Common myeloid progenitor, CD34-positive (primary cell): ENCODE data around the gene SLC1A1.

Source experiments
- CTCF ChIA-PET: fragments of 350-600 bp; sonication (Branson Sonifier 250); formaldehyde crosslinking; loops from one replicate; lab custom pipeline; 2021; ENCODE audit warnings: antibody characterized with exemption; lab: Charles Lee
- POLR2A ChIA-PET: fragments of 350-600 bp; sonication (Branson Sonifier 250); formaldehyde crosslinking; loops from one replicate; lab custom pipeline; 2021; ENCODE audit warnings: antibody characterized with exemption; lab: Charles Lee
- DNase-seq, 3 donors: peaks; one replicate each; pipeline versions ENCODE4 v3.0.0 to v3.0.0-alpha.2; 2013
- H3K27ac ChIP-seq, 2 experiments: 1 replicate in 1 of 2; 2 replicates in 1 of 2; pipeline ENCODE4 v1.7.0; 2013; ENCODE audit warnings: inconsistent platforms in 2 of 2, low read length in 2 of 2, mild to moderate bottlenecking in 2 of 2, low read depth in 1 of 2, moderate library complexity in 1 of 2; ENCODE audit not compliant: severe bottlenecking in 2 of 2, insufficient read depth in 1 of 2, poor library complexity in 1 of 2
- H3K27me3 ChIP-seq, 5 experiments: replicated peaks in 2 of 5; 1 replicate in 3 of 5; 2 replicates in 2 of 5; pipeline versions ENCODE4 v1.6.1 to v1.7.0; 2013; ENCODE audit warnings: low read length in 4 of 5, mild to moderate bottlenecking in 2 of 5, moderate library complexity in 2 of 5, inconsistent platforms in 1 of 5; ENCODE audit not compliant: insufficient read depth in 5 of 5, control insufficient read depth in 4 of 5
- H3K36me3 ChIP-seq, 4 experiments: 1 replicate in 2 of 4; 2 replicates in 2 of 4; pipeline versions ENCODE4 v1.6.1 to v1.7.0; 2013; ENCODE audit warnings: low read length in 3 of 4, control low read depth in 1 of 4, mild to moderate bottlenecking in 1 of 4; ENCODE audit not compliant: control insufficient read depth in 4 of 4, insufficient read depth in 4 of 4
- H3K4me1 ChIP-seq, 4 experiments: 1 replicate in 3 of 4; 2 replicates in 1 of 4; pipeline versions ENCODE4 v1.6.1 to v1.7.1; 2013; ENCODE audit warnings: low read length in 3 of 4, mild to moderate bottlenecking in 3 of 4, control low read depth in 1 of 4, inconsistent platforms in 1 of 4, moderate library complexity in 1 of 4; ENCODE audit not compliant: control insufficient read depth in 4 of 4, insufficient read depth in 4 of 4; ENCODE audit errors: control extremely low read depth in 1 of 4
- H3K4me3 ChIP-seq, 7 experiments: 1 replicate in 4 of 7; 2 replicates in 3 of 7; pipeline versions ENCODE4 v1.5.1 to v1.7.0; 2013; ENCODE audit warnings: mild to moderate bottlenecking in 7 of 7, low read length in 6 of 7, moderate library complexity in 6 of 7, inconsistent platforms in 2 of 7, low read depth in 2 of 7, control low read depth in 1 of 7; ENCODE audit not compliant: insufficient read depth in 4 of 7, control insufficient read depth in 1 of 7; ENCODE audit errors: extremely low read depth in 1 of 7
- H3K9me3 ChIP-seq, 5 experiments: 1 replicate in 4 of 5; 2 replicates in 1 of 5; pipeline versions ENCODE4 v1.6.1 to v1.7.1; 2013; ENCODE audit warnings: low read length in 4 of 5, mild to moderate bottlenecking in 2 of 5, inconsistent platforms in 1 of 5, low read depth in 1 of 5, moderate library complexity in 1 of 5; ENCODE audit not compliant: control insufficient read depth in 4 of 5, insufficient read depth in 2 of 5; ENCODE audit errors: control extremely low read depth in 1 of 5
- whole genome bisulfite sequencing: methylation state at CpG from one replicate; pipeline ENCODE4 v1.1.5; 2013; ENCODE audit not compliant: insufficient coverage; 5-methylcytosine and 5-hydroxymethylcytosine counted together

Gene SLC1A1

DNA sequence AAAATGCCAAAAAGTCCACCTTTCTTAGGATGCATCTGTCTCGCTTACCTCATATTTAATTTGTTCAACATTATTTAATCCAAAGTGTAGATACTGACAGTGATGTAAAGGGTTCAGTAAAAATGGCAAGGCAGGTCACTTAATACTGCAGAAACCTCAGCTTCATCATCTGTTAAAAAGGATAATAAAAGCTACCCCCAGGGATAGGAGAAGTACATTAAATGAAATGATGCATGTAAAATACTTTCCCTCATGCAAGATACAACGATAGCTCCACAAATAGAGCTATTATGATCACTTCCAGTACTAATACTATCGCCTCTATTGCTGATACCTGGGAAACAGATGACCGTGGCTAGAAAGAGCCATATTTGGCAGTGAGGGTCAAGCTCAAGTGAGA is 82.9 kb downstream of the SLC1A1 start:
- no peak overlapping the region for H3K27ac ChIP-seq
- DNase-seq = no peak
- H3K36me3 ChIP-seq = no peaks in the 10 kb centered on the region
- no peaks in the 10 kb centered on the region for H3K9me3 ChIP-seq
- no CpG with 5 or more reads among the region's 4 CpGs for WGBS
- no peak overlapping the region for H3K4me3 ChIP-seq
- peaks cover 0 to 28% (median 2%) of the 10 kb centered on the region in 5 experiments for H3K27me3 ChIP-seq
- POLR2A ChIA-PET = no interaction called here
- no peaks in the 10 kb centered on the region for H3K4me1 ChIP-seq
- CTCF ChIA-PET = interaction anchor here (0.5 to 1.4 kb wide), 3 partner anchors 10 to 205 kb away, joined by 3 read pairs; no protein-coding TSS in a partner anchor

DNA sequence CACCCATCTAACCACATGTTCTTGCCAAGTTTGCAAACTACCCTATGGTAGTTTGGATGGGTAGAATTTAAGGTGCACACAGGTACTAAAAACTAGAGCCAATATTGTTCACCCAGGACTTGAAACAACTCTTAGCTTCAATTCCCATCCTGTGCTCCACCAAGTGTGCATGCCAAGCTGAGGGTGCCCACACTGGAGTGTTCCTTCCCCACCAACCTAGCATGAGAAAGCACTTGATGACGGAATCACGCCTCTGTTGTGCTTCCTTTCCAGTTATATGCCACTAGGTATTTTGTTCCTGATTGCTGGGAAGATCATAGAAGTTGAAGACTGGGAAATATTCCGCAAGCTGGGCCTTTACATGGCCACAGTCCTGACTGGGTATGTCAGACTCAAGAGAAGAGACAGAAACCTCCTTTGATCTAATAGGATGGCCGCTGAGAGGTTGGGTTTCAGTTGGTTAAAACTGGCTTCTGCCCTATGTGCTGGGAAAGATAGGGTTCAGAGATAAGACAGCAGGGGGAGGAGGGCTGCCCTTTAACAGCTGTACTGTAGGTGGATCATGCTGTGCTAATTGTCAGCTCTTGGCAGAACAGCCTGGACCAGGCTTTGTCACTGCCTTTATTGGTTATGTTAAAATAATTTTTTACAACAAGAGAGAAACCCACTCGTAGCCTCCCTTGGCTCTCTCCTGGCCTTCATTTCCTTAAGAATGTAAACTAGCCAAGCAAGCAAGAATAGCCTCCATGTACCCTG is 83.5 kb downstream of the SLC1A1 start:
- no peaks in the 10 kb centered on the region for H3K9me3 ChIP-seq
- no peaks in the 10 kb centered on the region for H3K36me3 ChIP-seq
- 100% methylated on average over 4 of the region's 5 CpGs for WGBS
- H3K4me1 ChIP-seq = no peaks in the 10 kb centered on the region
- no peak overlapping the region for H3K4me3 ChIP-seq
- H3K27ac ChIP-seq = no peak overlapping the region
- DNase-seq = no peak
- ChIA-PET CTCF (interaction anchor here (1.1 to 1.4 kb wide), 2 partner anchors 11 to 31 kb away, joined by 3 read pairs; no protein-coding TSS in a partner anchor), POLR2A (no interaction called here)
- H3K27me3 ChIP-seq = peaks cover 0 to 28% (median 2%) of the 10 kb centered on the region in 5 experiments

DNA sequence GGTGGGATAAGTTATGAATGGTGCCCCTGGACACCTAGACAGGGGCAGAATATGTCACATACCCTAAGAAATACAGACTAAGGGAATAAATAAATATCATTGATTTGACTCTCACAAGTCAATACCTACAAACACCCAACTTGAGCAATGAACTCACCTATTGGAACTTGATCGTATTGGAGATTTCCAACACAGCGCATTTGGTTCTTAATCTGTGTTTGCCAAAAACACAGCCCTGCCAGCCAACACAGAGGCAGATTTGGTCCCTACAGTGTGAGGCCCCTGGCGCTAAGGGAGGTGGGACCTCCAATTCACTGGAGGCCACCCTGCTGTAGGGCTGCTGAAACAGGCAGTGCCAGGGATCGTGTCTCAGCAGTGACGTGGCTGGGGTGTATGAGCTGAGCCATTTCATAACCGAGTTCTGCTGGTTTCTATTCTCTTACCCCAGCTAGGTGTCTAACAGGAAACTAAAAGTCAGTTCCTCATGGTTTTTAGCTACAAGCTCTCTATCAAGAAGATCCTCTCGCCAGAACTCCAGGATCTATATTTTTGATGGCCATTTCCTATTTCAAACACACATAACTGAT is 84.5 kb downstream of the SLC1A1 start:
- Histone ChIP-seq H3K27me3 (peaks cover 0 to 26% (median 2%) of the 10 kb centered on the region in 5 experiments), H3K27ac (no peak overlapping the region), H3K36me3 (no peaks in the 10 kb centered on the region), H3K4me1 (no peaks in the 10 kb centered on the region), H3K4me3 (no peak overlapping the region), H3K9me3 (no peaks in the 10 kb centered on the region)
- WGBS = 83% methylated on average over 6 of the region's 7 CpGs
- DNase-seq = no peak
- CTCF ChIA-PET = interaction anchor here (0.5 to 1.4 kb wide), 2 partner anchors 30 to 609 kb away, joined by 3 to 4 read pairs; no protein-coding TSS in a partner anchor
- POLR2A ChIA-PET = no interaction called here

DNA sequence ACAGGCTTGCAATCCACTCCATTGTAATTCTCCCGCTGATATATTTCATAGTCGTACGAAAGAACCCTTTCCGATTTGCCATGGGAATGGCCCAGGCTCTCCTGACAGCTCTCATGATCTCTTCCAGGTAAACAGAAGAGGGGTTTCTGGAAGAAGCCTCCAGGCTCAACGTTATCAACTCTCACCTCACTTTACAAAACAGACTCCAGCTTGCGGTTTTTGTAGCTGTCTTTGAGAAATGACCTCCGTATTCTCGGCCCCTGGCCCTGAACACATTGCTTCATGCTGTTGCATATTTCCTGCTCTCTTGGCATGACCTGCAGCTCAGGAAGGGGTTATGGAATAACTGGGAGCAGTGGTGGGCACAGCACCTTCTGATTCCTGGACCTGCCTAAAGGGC is 85.7 kb downstream of the SLC1A1 start:
- DNase-seq = no peak
- POLR2A ChIA-PET = no interaction called here
- H3K36me3 ChIP-seq = no peaks in the 10 kb centered on the region
- H3K4me3 ChIP-seq = no peak overlapping the region
- H3K27ac ChIP-seq = no peak overlapping the region
- CTCF ChIA-PET = no interaction called here
- H3K9me3 ChIP-seq = no peaks in the 10 kb centered on the region
- H3K27me3 ChIP-seq = peaks cover 0 to 26% (median 2%) of the 10 kb centered on the region in 5 experiments
- H3K4me1 ChIP-seq = no peaks in the 10 kb centered on the region
- 75% methylated on average over 4 of the region's 8 CpGs for WGBS

DNA sequence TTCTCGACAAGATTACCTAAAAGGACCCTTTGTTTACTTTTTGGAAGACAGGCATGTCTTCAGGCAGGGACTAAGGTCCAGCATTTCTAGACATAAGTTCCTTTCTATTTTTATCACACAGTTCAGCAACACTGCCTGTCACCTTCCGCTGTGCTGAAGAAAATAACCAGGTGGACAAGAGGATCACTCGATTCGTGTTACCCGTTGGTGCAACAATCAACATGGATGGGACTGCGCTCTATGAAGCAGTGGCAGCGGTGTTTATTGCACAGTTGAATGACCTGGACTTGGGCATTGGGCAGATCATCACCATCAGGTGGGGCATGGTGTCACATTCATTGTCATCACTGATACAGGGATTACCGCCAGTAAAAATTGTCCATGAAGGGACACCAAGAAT is 86.2 kb downstream of the SLC1A1 start:
- CTCF ChIA-PET = no interaction called here
- Histone ChIP-seq H3K36me3 (no peaks in the 10 kb centered on the region), H3K27me3 (peaks cover 0 to 26% (median 2%) of the 10 kb centered on the region in 5 experiments), H3K4me3 (no peak overlapping the region), H3K27ac (no peak overlapping the region), H3K4me1 (no peaks in the 10 kb centered on the region), H3K9me3 (no peaks in the 10 kb centered on the region)
- no peak for DNase-seq
- POLR2A ChIA-PET = no interaction called here
- WGBS = 99% methylated on average over 8 of the region's 8 CpGs

DNA sequence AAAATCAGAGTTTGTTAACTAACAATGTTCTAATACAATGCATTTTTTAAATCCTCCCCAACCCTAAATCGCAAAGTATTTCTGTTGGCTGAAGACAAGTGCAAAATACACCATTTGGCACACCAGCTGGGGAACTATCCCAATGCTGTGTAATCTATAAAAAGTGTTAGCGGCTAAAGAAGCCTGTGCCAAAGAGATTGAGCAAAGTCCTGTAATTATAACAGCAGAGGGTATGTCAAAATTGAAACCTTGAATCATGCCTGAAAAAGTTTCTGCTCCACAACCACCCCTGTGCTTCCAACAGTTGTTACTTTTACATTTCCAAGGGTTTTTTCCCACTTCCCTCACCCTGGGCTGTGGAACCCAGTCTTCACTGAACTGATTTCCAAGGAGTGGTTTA is 88.7 kb downstream of the SLC1A1 start:
- no peak overlapping the region for H3K27ac ChIP-seq
- H3K27me3 ChIP-seq = peaks cover 0 to 17% (median 3%) of the 10 kb centered on the region in 5 experiments
- no peak overlapping the region for H3K4me3 ChIP-seq
- no peak for DNase-seq
- WGBS = 100% methylated on average over 1 of the region's 2 CpGs
- no peaks in the 10 kb centered on the region for H3K9me3 ChIP-seq
- H3K36me3 ChIP-seq = no peaks in the 10 kb centered on the region
- ChIA-PET CTCF (no interaction called here), POLR2A (no interaction called here)
- H3K4me1 ChIP-seq = no peaks in the 10 kb centered on the region
